RPMI8226 (cell line): ENCODE measurements around the gene WNT3.

Experiments used
- DNase-seq: peaks from one replicate; pipeline ENCODE4 v3.0.0-alpha.2; 2015

Gene WNT3

GRCh38 chr17:46834846-46835245 is 16.4 kb upstream of the WNT3 start:
- no peak for DNase-seq

- no peak for DNase-seq
Observed at GRCh38 chr17:46833840-46834208, 15.3 kb upstream of the WNT3 start.

GRCh38 chr17:46832945-46833839 is 14.7 kb upstream of the WNT3 start:
- DNase-seq, result no peak

GRCh38 chr17:46832331-46832821 is 13.9 kb upstream of the WNT3 start:
- no peak for DNase-seq

- DNase-seq, result no peak
Observed at GRCh38 chr17:46831573-46832330, 13.3 kb upstream of the WNT3 start.

GRCh38 chr17:46827274-46827673 is 8.8 kb upstream of the WNT3 start:
- no peak for DNase-seq

- DNase-seq, result no peak
Observed at GRCh38 chr17:46826116-46826515, 7.6 kb upstream of the WNT3 start.

GRCh38 chr17:46823657-46824056 is 5.2 kb upstream of the WNT3 start:
- no peak for DNase-seq

GRCh38 chr17:46822388-46822921 is 4.0 kb upstream of the WNT3 start:
- peak; percentile 48 for DNase-seq

GRCh38 chr17:46821482-46822387 is 3.2 kb upstream of the WNT3 start:
- no peak for DNase-seq

GRCh38 chr17:46820592-46821450 is 2.3 kb upstream of the WNT3 start:
- no peak for DNase-seq

- DNase-seq, result no peak
Observed at GRCh38 chr17:46819906-46820351, 1.4 kb upstream of the WNT3 start.

- DNase-seq, result no peak
Observed at GRCh38 chr17:46818929-46819859, 702 bp upstream of the WNT3 start.

GRCh38 chr17:46817901-46818209 is 637 bp downstream of the WNT3 start:
- DNase-seq, result no peak

- no peak for DNase-seq
Observed at GRCh38 chr17:46817151-46817900, 1.2 kb downstream of the WNT3 start.

GRCh38 chr17:46815474-46816353 is 2.8 kb downstream of the WNT3 start:
- no peak for DNase-seq

- no peak for DNase-seq
Observed at GRCh38 chr17:46814446-46814845, 4.0 kb downstream of the WNT3 start.

- DNase-seq, result no peak
Observed at GRCh38 chr17:46813920-46814319, 4.6 kb downstream of the WNT3 start.
